SKM-1 (cell line): ENCODE results near the gene SIGMAR1.

Source experiments
- DNase-seq: peaks from one replicate; lab custom pipeline; 2025; ENCODE audit not compliant: unreplicated experiment; lab: John Stamatoyannopoulos, UW

Gene SIGMAR1

DNA sequence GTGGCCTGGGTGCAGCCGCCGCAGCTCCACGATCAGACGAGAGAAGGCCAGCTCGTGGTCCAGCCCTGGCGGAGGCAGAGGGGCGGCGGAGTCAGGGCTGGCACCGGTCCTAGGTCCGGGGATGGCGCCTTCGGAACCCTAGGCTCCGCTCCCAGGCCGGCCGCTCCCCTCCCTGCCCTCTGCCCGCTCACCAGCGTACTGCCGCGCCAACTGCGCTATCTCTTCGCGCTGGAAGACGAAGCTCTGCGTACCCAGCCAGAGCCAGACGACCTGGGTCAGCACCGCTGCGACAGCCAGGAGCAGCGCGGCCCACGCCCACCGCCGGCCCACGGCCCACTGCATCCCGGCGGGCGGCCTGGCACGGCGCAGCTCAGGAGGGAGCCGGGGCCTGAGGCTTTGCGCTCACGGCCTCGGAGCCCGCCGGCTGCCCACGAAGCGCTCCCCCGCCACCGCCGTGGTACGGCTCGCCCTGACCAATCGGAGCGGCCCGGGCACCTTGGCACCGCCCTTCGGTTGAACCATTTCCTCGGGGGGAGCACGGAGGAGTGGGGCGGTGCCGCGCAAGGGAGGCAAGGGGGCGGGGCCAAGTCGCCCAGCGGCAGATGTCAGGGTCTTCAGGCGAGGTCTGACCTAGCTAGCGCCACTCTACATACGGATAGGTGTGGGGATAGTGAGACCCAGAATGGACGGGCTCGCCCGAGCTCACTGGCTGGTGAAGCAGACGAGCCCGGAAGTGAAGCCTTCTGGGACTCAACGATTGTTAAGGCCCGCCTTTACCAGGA, at the start of gene SIGMAR1:
Gene SIGMAR1 (minus strand): TSS at position 432 of the 782 bp plus-strand sequence. CDS start 90 bp downstream, at position 342.
- DNase-seq, result peak; percentile 66

GRCh38 chr9:34686732-34687131, 49.1 kb upstream of the SIGMAR1 start:
- DNase-seq, result no peak

DNA sequence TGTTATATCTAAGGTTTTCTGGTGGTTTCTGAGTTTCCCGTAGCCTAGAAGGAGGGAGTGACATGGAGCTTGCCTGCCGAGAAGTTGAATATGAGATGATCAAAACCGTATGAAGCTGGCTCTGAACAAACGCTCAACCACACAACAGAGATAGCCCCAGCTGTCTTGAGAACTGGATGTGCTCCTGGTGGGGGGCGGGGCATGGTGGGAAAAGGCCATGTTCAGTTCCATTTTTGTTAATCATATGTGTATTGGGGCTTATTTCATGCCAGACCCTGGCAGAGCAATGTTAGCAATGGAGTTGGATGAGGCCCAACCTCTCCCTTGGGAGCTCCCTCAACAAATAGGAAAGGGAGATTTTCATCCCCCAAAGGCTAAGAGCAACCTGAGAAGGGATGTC, 48.6 kb upstream of the SIGMAR1 start:
- no peak for DNase-seq

- no peak for DNase-seq
These were observed 48.0 kb upstream of the SIGMAR1 start for GRCh38 chr9:34685591-34685990.

GRCh38 chr9:34684816-34685215, 47.2 kb upstream of the SIGMAR1 start:
- DNase-seq, result no peak

DNA sequence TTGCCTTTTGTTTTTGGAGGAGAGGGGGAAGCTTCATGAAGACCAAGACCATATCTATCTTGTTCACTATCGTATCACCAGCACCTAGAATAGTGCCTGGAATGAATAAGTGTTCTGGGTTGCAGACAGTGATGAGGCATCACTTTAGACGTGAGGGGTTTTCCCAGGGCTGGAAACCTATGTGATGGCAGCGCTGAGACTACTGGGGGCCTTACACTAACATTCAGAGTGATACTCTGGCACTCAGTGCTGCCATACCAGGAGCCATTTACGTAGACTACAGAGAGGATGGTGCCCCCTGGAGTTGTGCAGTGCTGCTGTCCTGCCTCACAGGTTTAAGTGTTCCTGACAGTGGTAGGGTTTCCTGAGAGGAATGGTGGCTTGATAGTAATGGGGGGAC, 46.6 kb upstream of the SIGMAR1 start:
- no peak for DNase-seq

DNA sequence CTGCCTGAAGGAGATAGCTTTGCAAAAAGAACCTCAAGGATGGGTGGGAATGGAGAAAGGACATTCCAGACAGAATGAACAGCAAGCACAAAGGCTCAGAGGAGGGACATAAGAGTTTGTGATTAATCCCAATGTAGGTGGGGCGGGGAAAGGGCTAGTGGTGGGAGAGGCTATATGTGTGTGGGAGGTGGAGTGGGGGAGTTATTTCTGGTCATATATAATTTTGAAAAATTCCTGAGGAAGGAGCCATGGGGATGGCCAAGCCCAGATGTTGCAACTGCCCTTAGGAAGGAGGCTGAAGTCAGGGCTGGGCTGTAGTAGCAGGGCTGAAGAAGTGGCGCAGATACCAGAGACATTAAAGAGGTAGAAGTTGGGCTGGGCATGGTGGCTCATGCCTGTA, 38.3 kb upstream of the SIGMAR1 start:
- DNase-seq, result no peak

DNA sequence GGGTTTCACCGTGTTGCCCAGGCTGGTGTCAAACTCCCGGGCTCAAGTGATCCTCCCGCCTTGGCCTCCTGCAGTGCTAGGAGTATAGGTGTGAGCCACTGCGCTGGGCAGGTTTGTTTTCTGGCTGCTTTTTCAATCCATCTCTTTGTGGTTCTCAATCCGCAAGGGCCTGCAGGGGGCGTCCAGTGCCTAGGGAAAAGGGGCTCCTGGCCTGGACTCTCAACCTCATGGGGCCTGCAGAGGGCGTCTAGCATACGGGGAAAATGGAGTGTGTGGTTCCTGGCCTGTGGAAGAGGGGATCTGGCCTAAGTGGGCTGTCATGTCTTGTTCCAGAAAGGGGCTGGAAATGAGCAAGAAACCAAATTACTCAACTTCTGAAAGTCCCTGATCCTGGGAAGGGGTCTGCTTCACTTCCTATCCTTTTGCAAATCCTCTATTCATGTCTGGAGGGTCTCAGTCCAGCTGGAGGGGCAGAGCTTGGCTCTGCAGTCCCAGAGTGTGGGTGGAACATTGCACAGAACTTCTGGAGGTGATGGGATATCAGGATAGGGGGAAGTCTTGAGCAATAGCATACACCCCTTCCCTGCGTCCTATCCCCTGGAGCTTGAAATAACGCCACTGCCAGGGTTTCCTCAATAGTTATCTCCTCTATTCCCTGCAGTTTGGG, 37.6 kb upstream of the SIGMAR1 start:
- peak; percentile 59 for DNase-seq

DNA sequence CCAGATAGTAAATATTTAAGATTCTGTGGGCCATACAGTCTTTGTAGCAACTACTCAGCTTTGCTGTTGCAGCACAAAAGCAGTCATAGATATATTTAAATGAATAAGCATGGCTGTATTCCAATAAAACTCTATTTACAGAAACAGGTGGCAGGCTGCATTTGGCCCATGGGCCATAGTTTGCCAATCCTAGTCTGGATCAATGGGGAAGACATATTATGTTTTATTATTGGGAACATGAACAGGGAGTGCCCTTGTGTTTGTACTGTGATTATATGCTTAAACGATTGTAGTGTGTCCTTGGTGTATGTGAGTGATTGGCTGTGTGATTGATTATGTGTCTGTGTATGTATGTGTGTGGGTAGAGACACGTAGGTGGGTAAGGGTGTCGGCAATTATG, 36.9 kb upstream of the SIGMAR1 start:
- no peak for DNase-seq

DNA sequence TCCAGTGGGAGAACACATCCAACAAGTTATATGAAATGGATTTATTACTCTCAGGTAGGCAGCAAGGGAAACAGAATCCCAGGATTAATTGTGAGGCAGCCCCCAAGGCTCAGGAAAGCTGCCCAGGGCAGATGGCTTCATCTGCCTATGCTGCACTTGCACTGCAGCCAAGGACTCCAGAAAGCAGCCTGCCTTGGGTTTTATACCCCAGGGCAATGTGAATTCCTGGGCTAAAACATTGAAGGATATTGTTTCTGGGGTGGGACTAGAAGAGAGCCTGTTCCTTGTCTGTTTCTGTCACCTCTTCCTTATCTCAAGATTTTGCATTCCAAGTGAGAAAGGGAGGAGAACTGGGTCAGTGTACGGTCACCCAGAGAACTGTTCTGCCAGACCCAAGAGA, 33.7 kb upstream of the SIGMAR1 start:
- no peak for DNase-seq

DNA sequence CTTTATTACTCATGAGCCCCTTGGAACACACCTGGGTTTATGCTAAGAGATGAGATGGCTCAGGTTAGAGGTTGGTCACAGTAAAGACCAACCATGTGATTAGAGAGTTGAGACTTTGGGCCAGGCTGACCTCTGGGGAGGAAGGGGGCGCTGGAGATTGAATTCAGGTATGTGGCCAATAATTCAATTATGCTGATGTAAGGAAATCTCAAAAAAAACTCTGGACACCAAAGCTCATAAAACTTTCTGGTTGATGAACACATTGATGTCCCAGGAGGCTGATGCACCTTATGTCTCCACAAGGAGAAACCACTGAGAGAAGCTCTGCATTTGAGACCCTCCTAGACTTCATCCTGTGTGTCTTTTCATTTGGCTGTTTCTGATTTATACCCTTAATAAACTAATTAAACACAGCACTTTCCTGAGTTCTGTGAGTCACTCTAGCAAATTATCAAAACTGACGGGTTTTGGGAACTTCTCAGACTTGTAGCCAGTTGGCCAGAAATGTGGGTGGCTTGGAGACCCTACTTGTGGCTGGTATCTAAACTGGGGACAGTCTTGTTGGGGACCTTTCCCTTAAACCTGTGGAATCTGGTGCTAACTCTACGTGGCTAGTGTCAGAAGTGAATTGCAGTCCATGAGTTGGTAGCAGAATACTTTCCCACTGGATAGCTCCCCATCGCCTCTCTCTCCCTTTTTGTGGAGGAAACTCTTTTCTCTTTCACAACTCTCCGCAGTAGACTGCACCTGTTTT, 32.4 kb upstream of the SIGMAR1 start:
- no peak for DNase-seq

DNA sequence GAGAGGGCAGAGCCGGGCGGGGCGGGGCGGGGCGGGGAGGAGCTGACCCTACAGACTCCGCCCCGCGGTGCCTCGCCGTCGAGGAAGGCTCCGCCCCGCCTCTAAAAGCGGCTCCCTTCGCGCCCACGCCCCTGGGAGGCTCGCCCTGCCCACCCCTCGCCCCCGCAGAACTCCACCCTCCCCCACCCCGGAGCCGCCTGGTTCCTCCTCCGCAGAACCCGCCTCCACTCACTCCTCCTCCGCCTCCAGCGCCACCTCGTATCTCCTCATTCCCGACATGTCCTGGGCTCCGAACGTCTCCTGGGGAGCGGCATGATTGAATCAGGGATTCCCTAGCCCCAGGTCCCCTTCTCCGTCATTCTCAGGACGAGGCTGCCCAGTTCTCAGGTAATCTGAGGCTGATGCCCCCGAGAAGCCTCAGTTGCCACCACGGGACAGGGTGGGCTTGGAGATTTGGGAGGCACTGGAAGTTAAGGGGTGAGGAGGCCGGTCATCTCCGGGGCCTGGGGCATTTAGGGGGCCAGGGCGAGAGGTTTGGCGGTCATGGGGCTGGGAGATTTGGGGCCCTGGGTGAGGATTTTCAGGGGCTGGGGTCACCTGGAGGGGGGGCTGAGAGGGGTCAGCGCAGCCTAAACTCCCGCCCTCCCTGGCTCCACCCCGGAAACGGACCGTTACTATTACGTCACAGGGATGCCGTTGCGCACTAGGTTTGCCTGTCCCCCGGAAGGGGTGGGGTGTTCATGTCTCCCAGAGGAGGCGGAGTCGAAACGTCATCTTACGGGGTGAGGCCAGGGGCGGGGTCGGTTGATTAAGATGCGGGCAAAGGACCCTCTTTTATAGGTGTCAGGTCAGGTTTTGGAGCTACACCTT, 28.0 kb upstream of the SIGMAR1 start:
- DNase-seq, result peak; percentile 94

- DNase-seq, result no peak
These were observed 27.4 kb upstream of the SIGMAR1 start for GRCh38 chr9:34665067-34665380.

GRCh38 chr9:34664281-34665066, 26.9 kb upstream of the SIGMAR1 start:
- DNase-seq, result peak; percentile 70

- DNase-seq, result no peak
These were observed 25.7 kb upstream of the SIGMAR1 start for GRCh38 chr9:34663303-34663605.

DNA sequence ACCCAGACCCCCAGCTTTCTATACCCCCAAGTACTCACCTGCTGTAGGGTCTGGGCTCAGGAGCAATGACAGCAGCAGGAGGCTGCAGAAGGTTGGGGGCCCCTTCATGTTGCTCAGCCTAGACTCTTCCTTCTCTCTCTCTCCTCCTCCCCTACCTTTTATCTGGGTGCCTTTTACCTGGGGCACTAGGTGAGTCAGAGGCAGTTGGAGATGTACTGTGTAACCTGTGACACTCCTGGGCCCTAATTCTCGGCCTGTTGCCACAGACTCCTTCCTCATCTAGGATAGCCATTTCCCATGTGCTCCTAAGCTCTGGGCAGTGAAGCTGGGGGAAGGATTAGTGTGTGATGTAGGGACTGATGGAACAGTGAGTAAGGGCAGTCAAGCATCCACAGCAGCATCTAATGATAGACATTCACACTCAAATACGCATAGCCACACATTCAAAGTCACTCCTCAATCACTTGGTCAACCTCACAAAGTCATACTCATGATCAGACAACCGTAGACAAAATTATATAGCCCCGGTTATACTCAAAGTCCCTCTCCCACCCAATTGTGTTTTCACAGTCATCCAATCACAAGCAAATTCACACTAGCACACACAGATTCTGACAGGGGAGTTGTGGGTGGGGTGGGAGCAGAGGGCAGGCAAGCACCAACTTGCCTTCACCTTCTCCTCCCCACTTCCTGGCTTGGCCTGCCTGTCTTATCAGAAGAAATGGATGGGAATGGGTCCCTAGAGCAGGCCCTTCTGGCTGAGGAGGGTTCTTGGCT, 25.1 kb upstream of the SIGMAR1 start, which contains the start of gene CCL27:
Gene CCL27 (minus strand): TSS at position 132 of the 777 bp plus-strand sequence. CDS start 24 bp downstream, at position 108.
- no peak for DNase-seq

DNA sequence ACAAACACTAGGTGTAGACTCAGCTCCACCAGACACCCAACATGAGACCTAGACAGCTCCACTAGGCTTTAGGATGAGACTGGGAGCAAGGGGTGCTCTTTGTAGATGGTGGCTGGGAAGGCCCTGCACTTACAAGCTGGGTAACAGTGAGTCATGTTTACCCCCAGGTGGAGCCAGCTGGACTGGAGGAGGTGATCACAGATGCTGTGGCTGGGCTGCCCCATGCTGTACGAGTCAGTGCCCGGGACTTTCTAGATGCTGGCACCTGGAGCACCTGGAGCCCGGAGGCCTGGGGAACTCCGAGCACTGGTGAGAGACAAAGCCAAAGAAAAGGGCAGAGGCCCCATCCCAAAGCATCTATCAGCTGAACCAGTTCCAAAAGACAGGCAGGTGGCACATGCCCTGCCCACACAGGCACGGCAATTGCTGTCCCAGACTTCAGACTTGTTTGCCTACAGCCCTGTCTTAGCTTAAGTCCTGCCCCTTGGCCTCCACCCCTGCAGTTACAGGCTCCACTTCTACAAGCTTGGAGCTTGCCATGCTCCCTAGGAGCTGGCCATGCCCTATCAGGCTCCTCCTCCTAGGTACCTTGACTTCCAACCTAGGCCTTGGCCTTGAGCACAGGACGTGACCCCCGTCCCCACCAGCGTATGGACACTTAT, 22.1 kb upstream of the SIGMAR1 start:
- DNase-seq, result no peak

DNA sequence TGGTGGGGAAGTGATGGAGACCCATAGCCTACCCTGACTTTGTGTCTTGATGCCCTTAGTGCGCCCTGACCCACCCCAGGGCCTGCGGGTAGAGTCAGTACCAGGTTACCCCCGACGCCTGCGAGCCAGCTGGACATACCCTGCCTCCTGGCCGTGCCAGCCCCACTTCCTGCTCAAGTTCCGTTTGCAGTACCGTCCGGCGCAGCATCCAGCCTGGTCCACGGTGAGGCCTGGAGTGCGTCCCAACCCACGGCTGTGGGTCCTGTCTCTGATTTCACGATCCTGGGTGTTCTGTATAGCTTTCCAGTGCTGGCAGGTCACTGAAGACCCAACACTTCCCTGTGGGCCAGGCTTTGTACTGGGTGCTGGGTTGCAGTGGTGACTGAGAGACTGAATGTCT, 20.9 kb upstream of the SIGMAR1 start:
- no peak for DNase-seq

DNA sequence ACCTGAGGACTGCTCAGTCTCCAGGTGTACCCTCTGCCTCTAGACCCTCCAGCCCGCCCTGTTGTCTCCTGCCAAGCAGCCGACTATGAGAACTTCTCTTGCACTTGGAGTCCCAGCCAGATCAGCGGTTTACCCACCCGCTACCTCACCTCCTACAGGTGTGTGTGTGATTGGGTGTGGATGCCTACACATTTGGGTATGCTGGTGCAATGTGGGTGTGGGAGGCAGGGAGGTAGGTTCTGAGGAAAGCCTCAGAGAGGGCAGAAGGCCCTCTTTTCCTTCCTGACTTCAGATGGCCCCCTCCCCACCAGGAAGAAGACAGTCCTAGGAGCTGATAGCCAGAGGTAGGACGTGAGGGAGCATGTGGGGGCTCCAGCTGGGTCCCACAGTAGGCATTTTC, 19.4 kb upstream of the SIGMAR1 start:
- DNase-seq, result no peak
